ENCODE results near the gene OSBPL5. TPM values are rescaled to one million over a fixed set of nuclear protein-coding genes. Genes with fewer than 3 reads are reported as not detected.

Gene OSBPL5
- total RNA-seq, 1 experiment from 2014 or later, result 16.1 TPM

DNA sequence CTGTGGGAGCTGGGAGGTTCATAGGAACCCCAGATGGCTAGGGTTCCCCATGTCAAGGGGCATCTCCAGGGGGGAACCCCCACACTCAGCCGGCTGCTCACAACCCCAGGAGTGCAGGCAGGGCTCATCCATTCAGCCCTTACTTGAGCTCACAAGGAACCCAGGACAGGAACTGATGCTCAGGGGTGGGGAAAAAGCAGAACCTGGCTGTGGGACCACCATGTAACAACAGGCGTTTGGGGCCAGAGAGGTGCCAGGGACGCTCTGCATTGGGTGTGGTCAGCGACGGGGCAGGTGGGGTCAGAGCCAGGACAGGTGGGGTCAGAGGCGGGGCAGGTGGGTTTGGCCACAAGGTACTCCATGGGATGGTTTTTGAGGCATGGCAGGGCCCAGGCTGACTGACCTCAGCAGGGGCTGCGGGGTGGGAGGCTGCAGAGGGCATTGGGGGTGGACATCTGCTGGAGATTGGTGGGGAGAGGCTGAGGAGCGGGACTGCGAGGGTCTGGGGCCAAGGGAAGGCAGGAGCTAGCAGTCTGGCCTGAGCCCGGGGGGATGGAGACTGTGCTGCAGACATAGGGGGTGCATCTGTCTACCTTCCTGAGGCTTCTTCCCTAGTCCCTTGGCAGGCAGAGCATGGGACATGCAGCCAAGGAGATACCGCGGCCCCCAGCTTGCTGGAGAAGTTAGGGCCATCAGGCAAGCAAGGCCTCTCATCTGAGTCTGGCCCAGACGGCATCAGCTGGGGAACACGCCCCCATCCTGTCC, 73.8 kb downstream of the OSBPL5 start:
- H3K56ac ChIP-seq (ENCODE audit: insufficient read length, low read depth, low read length), result no peak overlapping the region
- no peak overlapping the region for H3K23ac ChIP-seq (ENCODE audit: insufficient read length, low read depth, low read length)
- TF ChIP-seq, protein P1, sequence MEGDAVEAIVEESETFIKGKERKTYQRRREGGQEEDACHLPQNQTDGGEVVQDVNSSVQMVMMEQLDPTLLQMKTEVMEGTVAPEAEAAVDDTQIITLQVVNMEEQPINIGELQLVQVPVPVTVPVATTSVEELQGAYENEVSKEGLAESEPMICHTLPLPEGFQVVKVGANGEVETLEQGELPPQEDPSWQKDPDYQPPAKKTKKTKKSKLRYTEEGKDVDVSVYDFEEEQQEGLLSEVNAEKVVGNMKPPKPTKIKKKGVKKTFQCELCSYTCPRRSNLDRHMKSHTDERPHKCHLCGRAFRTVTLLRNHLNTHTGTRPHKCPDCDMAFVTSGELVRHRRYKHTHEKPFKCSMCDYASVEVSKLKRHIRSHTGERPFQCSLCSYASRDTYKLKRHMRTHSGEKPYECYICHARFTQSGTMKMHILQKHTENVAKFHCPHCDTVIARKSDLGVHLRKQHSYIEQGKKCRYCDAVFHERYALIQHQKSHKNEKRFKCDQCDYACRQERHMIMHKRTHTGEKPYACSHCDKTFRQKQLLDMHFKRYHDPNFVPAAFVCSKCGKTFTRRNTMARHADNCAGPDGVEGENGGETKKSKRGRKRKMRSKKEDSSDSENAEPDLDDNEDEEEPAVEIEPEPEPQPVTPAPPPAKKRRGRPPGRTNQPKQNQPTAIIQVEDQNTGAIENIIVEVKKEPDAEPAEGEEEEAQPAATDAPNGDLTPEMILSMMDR (conservative IDR thresholded peaks at IDR 0.05), result no peak
- Mint-ChIP-seq H3K4me3 (no peak overlapping the region), H3K36me3 (ENCODE audit: insufficient read depth in 1 of 3, low read depth in 3 of 3) (peaks cover 0 to 4% (median 2%) of the 10 kb centered on the region in 3 experiments; a peak in 4 of 7 replicates), H3K9me3 (no peaks in the 10 kb centered on the region; a peak in 2 of 5 replicates), H3K27me3 (ENCODE audit: low read depth) (peaks cover 3% of the 10 kb centered on the region), H3K4me1 (peaks cover 12 to 24% of the 10 kb centered on the region in 2 experiments), H3K27ac (0 out of 7 replicates have a peak overlapping the region, but pooled peaks of 1 of the 3 experiments have one; percentile 39)
- H3K9ac ChIP-seq (ENCODE audit: extremely low read depth, insufficient read length, low read length), result no peak overlapping the region
- H2BK15ac ChIP-seq (ENCODE audit: low read depth, low read length), result no peak overlapping the region
- H3K4me1 ChIP-seq (ENCODE audit: insufficient read depth, low read length), result no peaks in the 10 kb centered on the region
- H2BK12ac ChIP-seq (ENCODE audit: insufficient read length, low read depth, low read length), result no peak overlapping the region
- no peak overlapping the region for H2BK20ac ChIP-seq (ENCODE audit: low read depth, low read length, poor library complexity, severe bottlenecking)
- WGBS (ENCODE audit: extremely low coverage, insufficient read length, low lambda C conversion rate), result no CpG with 5 or more reads among the region's 14 CpGs
- H2AK5ac ChIP-seq (ENCODE audit: insufficient read length, low read length), result no peak overlapping the region
- H3K14ac ChIP-seq (ENCODE audit: insufficient read depth, low read length), result no peak overlapping the region
- no peak for DNase-seq
- no peak overlapping the region for H3T11ph ChIP-seq (ENCODE audit: low read length)
- H4K5ac ChIP-seq (ENCODE audit: insufficient read length, low read depth, low read length), result no peak overlapping the region
- no peak overlapping the region for H4K91ac ChIP-seq (ENCODE audit: insufficient read length, low read depth, low read length)
- no peak overlapping the region for H3K4ac ChIP-seq (ENCODE audit: low read depth, low read length)
- no peaks in the 10 kb centered on the region for H3K23me2 ChIP-seq (ENCODE audit: insufficient read length, low read depth, low read length, poor library complexity, severe bottlenecking)
- H2AFZ ChIP-seq (ENCODE audit: low read length), result no peak overlapping the region
- no peaks in the 10 kb centered on the region for H3K79me2 ChIP-seq (ENCODE audit: insufficient read depth, low read length)
- H3K27ac ChIP-seq (ENCODE audit: insufficient read length, low read depth, low read length), result no peak overlapping the region
- H2BK120ac ChIP-seq (ENCODE audit: low read depth, low read length, poor library complexity, severe bottlenecking), result no peak overlapping the region
- H3K4me2 ChIP-seq (ENCODE audit: insufficient read depth, insufficient read length, low read length), result no peak overlapping the region
- no peaks in the 10 kb centered on the region for H3K27me3 ChIP-seq (ENCODE audit: insufficient read depth, low read length)
- no peaks in the 10 kb centered on the region for H3K79me1 ChIP-seq (ENCODE audit: insufficient read depth, low read depth, low read length, poor library complexity, severe bottlenecking)
- no peak overlapping the region for H2BK5ac ChIP-seq (ENCODE audit: insufficient read length, low read length)
- H4K8ac ChIP-seq (replicated peaks; ENCODE audit: insufficient read length, low read depth, low read length), result no peak overlapping the region
- no peaks in the 10 kb centered on the region for H3K9me3 ChIP-seq (ENCODE audit: control insufficient read depth, low read depth, low read length)
- no peaks in the 10 kb centered on the region for H4K20me1 ChIP-seq (ENCODE audit: control insufficient read depth, insufficient read depth, insufficient read length)
- H3K18ac ChIP-seq (ENCODE audit: insufficient read length, low read depth, low read length), result no peak overlapping the region
